ENCODE measurements around the gene SLC22A23.

The SLC22A23 gene

DNA sequence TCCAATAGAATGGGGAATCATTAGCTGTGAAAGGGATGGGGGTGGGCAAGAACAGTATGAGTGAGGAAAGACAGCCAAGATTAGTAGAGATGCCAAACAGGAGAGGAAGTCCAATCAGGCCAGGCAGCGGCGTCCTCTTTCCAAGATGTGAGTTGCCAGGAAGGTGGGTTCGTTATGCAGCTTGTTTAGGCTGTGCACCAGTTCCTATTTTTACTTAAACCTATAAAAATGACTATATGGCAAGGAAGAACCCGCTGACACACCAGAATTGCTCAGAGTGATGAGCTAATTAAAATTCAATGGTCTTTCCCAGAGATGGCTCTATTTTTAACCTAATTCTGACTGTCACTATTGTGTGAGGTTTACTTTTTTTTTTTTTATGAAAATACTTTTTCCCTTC lies 88.2 kb downstream of the SLC22A23 start:
- no peak for FAIRE-seq
- no peak for DNase-seq (ENCODE audit: insufficient read length)
- TF ChIP-seq TAF1 (IDR thresholded peaks at IDR 0.05; ENCODE audit: borderline replicate concordance, low read depth, low read length) (no peak), POLR2AphosphoS5 (IDR thresholded peaks at IDR 0.05; ENCODE audit: low read depth, low read length) (no peak), POLR2A (IDR thresholded peaks at IDR 0.05; ENCODE audit: low read depth, low read length) (no peak)

- FAIRE-seq = no peak
- no peak for TF ChIP-seq POLR2A (IDR thresholded peaks at IDR 0.05; ENCODE audit: low read depth, low read length)
- TF ChIP-seq POLR2AphosphoS5 (IDR thresholded peaks at IDR 0.05; ENCODE audit: low read depth, low read length) = no peak
- no peak for TF ChIP-seq TAF1 (IDR thresholded peaks at IDR 0.05; ENCODE audit: borderline replicate concordance, low read depth, low read length)
- DNase-seq (ENCODE audit: insufficient read length) = no peak
Measured at GRCh38 chr6:3367630-3368029, 89.2 kb downstream of the SLC22A23 start.

DNA sequence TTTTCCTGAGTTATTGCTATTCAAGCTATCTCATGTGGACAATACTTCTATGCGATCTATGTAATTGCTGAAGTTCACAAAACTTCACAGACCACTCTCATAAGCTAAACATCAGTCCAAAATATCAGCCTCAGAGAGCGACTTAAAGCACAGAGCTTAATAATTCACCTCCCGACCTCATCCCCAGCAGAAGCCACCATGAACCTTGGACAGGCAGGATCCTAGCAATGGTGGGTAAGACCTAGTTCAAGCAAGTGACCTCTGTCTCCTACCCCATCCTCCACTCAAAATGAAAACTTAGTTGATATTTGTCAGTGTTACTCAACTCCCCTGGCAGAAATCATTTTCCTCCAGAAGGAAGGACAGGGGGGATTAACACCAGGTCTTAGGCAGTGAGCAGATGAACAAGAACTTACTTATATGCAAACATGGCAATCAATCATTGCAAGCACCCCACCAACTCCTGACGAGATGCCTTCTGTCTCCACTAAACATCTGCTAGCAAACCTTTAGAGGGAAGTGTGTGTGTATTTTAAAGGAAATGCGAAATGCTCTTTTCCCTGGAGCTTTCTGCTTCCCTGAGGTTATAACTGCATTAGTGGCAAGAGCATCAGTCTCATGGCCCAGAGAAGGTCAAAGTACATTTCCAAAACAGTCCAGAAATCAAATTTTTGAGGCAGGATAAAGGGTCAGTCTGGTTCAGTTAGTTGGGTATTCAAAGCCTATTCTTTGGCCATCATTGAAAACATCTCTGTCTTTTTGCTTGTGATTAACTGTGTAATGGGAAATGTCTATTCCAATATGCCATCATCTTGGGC lies 90.0 kb downstream of the SLC22A23 start:
- no peak for TF ChIP-seq POLR2A (IDR thresholded peaks at IDR 0.05; ENCODE audit: low read depth, low read length)
- no peak for TF ChIP-seq POLR2AphosphoS5 (IDR thresholded peaks at IDR 0.05; ENCODE audit: low read depth, low read length)
- no peak for TF ChIP-seq TAF1 (IDR thresholded peaks at IDR 0.05; ENCODE audit: borderline replicate concordance, low read depth, low read length)
- no peak for FAIRE-seq
- no peak for DNase-seq (ENCODE audit: insufficient read length)

DNA sequence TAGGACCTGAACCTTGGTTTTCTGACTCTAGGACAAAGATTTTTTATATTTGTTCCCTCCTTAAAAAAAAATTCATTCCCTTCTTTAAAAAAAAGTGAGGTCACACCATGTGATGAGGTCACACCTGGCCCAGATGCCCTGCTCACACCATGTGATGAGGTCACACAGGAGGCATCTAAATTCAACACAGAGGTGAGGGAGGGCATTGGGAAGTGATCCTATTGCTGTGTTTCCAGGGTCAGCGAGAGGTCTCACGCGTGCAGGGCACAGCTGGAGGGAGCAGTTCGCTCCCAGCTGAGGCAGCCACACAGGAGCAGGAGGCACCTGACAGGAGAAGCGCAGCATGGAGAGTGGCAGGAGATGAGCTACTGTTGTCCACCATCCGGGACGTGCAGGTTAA lies 92.5 kb downstream of the SLC22A23 start:
- FAIRE-seq = no peak
- TF ChIP-seq POLR2A (IDR thresholded peaks at IDR 0.05; ENCODE audit: low read depth, low read length) (no peak), TAF1 (IDR thresholded peaks at IDR 0.05; ENCODE audit: borderline replicate concordance, low read depth, low read length) (no peak), POLR2AphosphoS5 (IDR thresholded peaks at IDR 0.05; ENCODE audit: low read depth, low read length) (no peak)
- DNase-seq (ENCODE audit: insufficient read length) = no peak

DNA sequence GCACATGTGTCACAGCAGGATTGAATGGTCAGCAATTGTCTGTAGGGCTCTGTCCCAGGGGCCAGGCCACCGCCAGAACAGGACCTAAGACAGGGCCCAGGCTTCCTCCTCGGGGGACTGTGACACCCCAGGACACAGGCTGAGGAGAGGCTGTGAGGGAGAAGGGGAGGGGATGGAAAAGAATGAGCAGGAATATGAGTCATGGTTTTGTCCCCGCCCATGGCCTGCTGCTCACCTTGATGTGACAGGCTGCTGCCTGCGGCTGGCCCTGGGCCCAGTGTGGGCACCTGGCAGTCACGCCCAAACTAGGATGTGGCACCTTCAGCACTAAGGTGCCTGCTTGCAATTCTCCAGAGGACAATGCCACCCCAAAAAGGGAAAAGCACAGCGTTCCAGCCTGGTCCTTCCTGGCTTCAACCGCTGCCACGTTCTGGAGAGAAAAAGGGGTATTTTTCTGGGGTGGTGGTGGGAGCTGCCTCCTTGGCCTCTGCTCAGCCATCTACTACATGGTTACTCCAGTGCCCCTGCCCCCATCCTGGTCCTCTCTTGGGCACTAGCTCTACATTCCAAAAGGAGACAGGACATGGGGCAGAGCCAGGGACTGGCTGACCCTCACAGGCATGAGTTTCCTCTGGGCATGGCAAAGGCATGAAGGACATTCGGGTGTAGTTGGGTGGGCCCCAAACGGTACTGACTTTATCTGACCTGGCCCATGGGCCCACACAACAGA lies 93.4 kb downstream of the SLC22A23 start:
- no peak for TF ChIP-seq POLR2AphosphoS5 (IDR thresholded peaks at IDR 0.05; ENCODE audit: low read depth, low read length)
- no peak for TF ChIP-seq POLR2A (IDR thresholded peaks at IDR 0.05; ENCODE audit: low read depth, low read length)
- TF ChIP-seq TAF1 (IDR thresholded peaks at IDR 0.05; ENCODE audit: borderline replicate concordance, low read depth, low read length) = no peak
- FAIRE-seq (no peak), DNase-seq (ENCODE audit: insufficient read length) (no peak)

DNA sequence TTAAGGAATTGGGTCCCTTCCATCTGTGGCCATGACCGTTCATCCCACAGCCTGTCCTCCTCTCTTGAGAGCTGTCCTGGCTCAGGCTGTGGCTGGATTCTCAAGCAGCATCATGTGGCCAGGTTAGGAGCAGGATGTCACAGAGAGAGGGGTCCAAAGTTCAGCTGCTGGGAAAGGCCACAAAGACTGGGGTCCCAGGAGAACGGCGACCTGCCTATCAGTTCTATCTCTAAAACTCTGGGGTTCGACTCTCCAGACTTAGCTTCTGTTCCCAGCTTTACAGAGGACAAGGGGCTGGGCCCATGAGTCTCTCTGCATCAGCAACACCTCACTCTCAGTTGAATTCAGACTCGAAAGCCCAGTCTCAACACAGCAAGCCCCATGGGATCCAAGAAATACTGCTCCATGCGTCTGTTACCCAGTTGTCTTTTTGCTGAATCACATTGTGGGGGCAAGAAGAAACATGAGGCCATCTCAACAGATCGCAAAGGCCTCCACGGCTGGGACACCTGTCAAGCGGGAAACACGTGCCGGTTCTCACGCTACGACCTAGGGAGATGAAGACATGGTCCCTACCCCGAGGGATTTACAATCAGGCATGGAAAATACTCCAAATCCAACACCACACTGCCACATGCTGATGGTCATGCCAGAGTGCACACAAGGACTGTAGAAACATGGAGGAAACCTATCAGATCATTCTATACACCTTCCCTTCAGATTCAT lies 95.4 kb downstream of the SLC22A23 start:
- DNase-seq (ENCODE audit: insufficient read length) (no peak), FAIRE-seq (no peak)
- TF ChIP-seq TAF1 (IDR thresholded peaks at IDR 0.05; ENCODE audit: borderline replicate concordance, low read depth, low read length) (no peak), POLR2A (IDR thresholded peaks at IDR 0.05; ENCODE audit: low read depth, low read length) (no peak), POLR2AphosphoS5 (IDR thresholded peaks at IDR 0.05; ENCODE audit: low read depth, low read length) (no peak)

- TF ChIP-seq POLR2AphosphoS5 (IDR thresholded peaks at IDR 0.05; ENCODE audit: low read depth, low read length) (no peak), POLR2A (IDR thresholded peaks at IDR 0.05; ENCODE audit: low read depth, low read length) (no peak), TAF1 (IDR thresholded peaks at IDR 0.05; ENCODE audit: borderline replicate concordance, low read depth, low read length) (no peak)
- DNase-seq (ENCODE audit: insufficient read length) (no peak), FAIRE-seq (no peak)
Measured at GRCh38 chr6:3360727-3361045, 96.2 kb downstream of the SLC22A23 start.

GRCh38 chr6:3359973-3360726 lies 96.7 kb downstream of the SLC22A23 start:
- FAIRE-seq (no peak), DNase-seq (ENCODE audit: insufficient read length) (no peak)
- TF ChIP-seq POLR2AphosphoS5 (IDR thresholded peaks at IDR 0.05; ENCODE audit: low read depth, low read length) (no peak), POLR2A (IDR thresholded peaks at IDR 0.05; ENCODE audit: low read depth, low read length) (no peak), TAF1 (IDR thresholded peaks at IDR 0.05; ENCODE audit: borderline replicate concordance, low read depth, low read length) (no peak)

- no peak for DNase-seq (ENCODE audit: insufficient read length)
- TF ChIP-seq POLR2A (IDR thresholded peaks at IDR 0.05; ENCODE audit: low read depth, low read length) (no peak), TAF1 (IDR thresholded peaks at IDR 0.05; ENCODE audit: borderline replicate concordance, low read depth, low read length) (no peak), POLR2AphosphoS5 (IDR thresholded peaks at IDR 0.05; ENCODE audit: low read depth, low read length) (no peak)
- no peak for FAIRE-seq
Measured at GRCh38 chr6:3359101-3359752, 97.6 kb downstream of the SLC22A23 start.

- TF ChIP-seq POLR2A (IDR thresholded peaks at IDR 0.05; ENCODE audit: low read depth, low read length) (no peak), POLR2AphosphoS5 (IDR thresholded peaks at IDR 0.05; ENCODE audit: low read depth, low read length) (no peak), TAF1 (IDR thresholded peaks at IDR 0.05; ENCODE audit: borderline replicate concordance, low read depth, low read length) (no peak)
- FAIRE-seq (no peak), DNase-seq (ENCODE audit: insufficient read length) (no peak)
Measured at GRCh38 chr6:3358413-3359100, 98.3 kb downstream of the SLC22A23 start.

All from GM12892 (cell line).